Karpas-422 (cell line): Measurements from ENCODE around the gene NDFIP2. TPM values are rescaled to one million over a fixed set of nuclear protein-coding genes. Genes with fewer than 3 reads are reported as not detected.

ENCODE experiments used
- DNase-seq: peaks from one replicate; pipeline ENCODE4 v3.0.0-alpha.2; 2015
- H2AFZ ChIP-seq: fragments of 200-600 bp; sonication (generic); 2 replicates; pipeline ENCODE4 v1.6.1; 2014; ENCODE audit warnings: antibody characterized with exemption, low read length, mixed read lengths
- H3K27ac ChIP-seq: fragments of 200-600 bp; sonication (generic); 2 replicates; pipeline ENCODE4 v1.5.1; 2014; ENCODE audit warnings: mild to moderate bottlenecking, low read length, moderate library complexity
- H3K27me3 ChIP-seq: fragments of 200-600 bp; sonication (generic); 2 replicates; pipeline ENCODE4 v1.6.1; 2014; ENCODE audit warnings: low read length, mixed read lengths
- H3K36me3 ChIP-seq: fragments of 200-600 bp; sonication (generic); 2 replicates; pipeline ENCODE4 v1.6.1; 2014; ENCODE audit warnings: low read length, mixed read lengths; ENCODE audit not compliant: insufficient read depth
- H3K4me1 ChIP-seq: fragments of 200-600 bp; sonication (generic); 2 replicates; pipeline ENCODE4 v1.6.1; 2014; ENCODE audit warnings: mild to moderate bottlenecking, low read length, mixed read lengths
- H3K4me2 ChIP-seq: fragments of 200-600 bp; sonication (generic); 2 replicates; pipeline ENCODE4 v1.6.1; 2014; ENCODE audit warnings: low read length, low read depth, mild to moderate bottlenecking; ENCODE audit not compliant: poor library complexity, severe bottlenecking
- H3K4me3 ChIP-seq: fragments of 200-600 bp; sonication (generic); 2 replicates; pipeline ENCODE4 v1.5.1; 2014; ENCODE audit warnings: mild to moderate bottlenecking, antibody characterized with exemption, low read length, mixed read lengths
- H3K79me2 ChIP-seq: fragments of 200-600 bp; sonication (generic); 2 replicates; pipeline ENCODE4 v1.6.1; 2014; ENCODE audit warnings: mild to moderate bottlenecking, low read length, mixed read lengths
- H3K9ac ChIP-seq: fragments of 200-600 bp; sonication (generic); 2 replicates; pipeline ENCODE4 v1.6.0; 2014; ENCODE audit warnings: low read length
- H3K9me2 ChIP-seq: fragments of 200-600 bp; sonication (generic), shearing (Covaris generic); replicated peaks from 2 replicates; pipeline ENCODE4 v1.6.0; 2014; ENCODE audit warnings: mild to moderate bottlenecking, low read length, moderate library complexity; ENCODE audit not compliant: insufficient read depth
- H3K9me3 ChIP-seq: fragments of 300-700, 200-600 bp; sonication (generic); 2 replicates; pipeline ENCODE4 v1.6.1; 2014; ENCODE audit warnings: low read length, mixed read lengths
- H4K20me1 ChIP-seq: fragments of 200-600 bp; sonication (generic); 2 replicates; pipeline ENCODE4 v1.6.1; 2014; ENCODE audit warnings: mild to moderate bottlenecking, antibody characterized with exemption, low read length, low read depth; ENCODE audit not compliant: insufficient read depth
- total RNA-seq: library from RNA; depleted of rRNA; stranded (reverse); fragments of >200 nt; shearing (Covaris generic); gene quantifications from 2 replicates; pipeline ENCODE4 v1.2.3, GENCODE V29; 2014; ENCODE audit warnings: low replicate concordance

The NDFIP2 gene
- total RNA-seq, 1 experiment from 2014 or later = 30.2 TPM

DNA sequence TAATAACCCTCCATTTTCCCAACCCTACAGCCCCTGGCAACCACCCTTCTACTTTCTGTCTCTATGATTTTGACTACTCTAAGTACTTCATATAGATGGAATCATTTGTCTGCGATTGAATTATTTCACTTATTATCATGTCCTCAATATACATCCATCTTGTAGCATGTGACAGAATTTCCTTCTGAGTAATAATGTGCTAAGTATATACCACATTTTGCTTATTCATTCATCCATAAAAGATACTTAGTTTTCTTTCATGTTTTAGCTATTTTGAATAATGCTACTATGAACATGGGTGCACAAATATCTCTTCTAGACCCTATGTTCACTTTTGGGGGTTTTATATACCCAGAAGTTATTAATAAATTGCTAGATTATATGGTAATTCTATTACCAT, 17.4 kb upstream of the NDFIP2 start:
- Histone ChIP-seq H3K27me3 (no peaks in the 10 kb centered on the region), H3K9me3 (no peaks in the 10 kb centered on the region), H2AFZ (no peak overlapping the region), H3K9me2 (no peaks in the 10 kb centered on the region), H3K4me3 (no peak overlapping the region), H3K4me1 (no peaks in the 10 kb centered on the region), H3K36me3 (no peaks in the 10 kb centered on the region), H4K20me1 (no peaks in the 10 kb centered on the region), H3K79me2 (no peaks in the 10 kb centered on the region), H3K27ac (no peak overlapping the region), H3K4me2 (no peak overlapping the region), H3K9ac (no peak overlapping the region)
- DNase-seq = no peak

DNA sequence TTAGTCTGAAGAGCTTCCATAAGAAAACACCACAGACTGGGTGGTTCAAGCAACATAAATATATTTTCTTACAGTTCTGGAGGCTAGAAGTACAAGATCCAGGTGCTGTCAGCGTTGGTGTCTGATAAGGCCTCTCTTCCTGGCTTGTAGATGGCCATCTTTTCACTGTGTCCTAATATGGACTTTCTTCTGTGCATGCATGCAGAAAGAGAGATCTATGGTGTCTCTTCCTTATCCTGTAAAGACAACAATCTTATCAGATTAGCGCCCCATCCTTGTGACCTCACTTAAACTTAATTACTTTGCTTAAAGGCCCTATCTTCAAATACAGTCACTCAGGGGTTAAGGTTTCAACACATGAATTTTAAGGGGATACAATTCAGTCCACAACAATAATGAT, 14.1 kb upstream of the NDFIP2 start:
- Histone ChIP-seq H3K9me2 (no peaks in the 10 kb centered on the region), H3K27me3 (no peaks in the 10 kb centered on the region), H4K20me1 (no peaks in the 10 kb centered on the region), H3K4me2 (no peak overlapping the region), H3K9ac (no peak overlapping the region), H3K36me3 (no peaks in the 10 kb centered on the region), H3K4me3 (no peak overlapping the region), H2AFZ (no peak overlapping the region), H3K79me2 (no peaks in the 10 kb centered on the region), H3K27ac (no peak overlapping the region), H3K4me1 (no peaks in the 10 kb centered on the region), H3K9me3 (no peaks in the 10 kb centered on the region)
- DNase-seq = no peak

- Histone ChIP-seq H4K20me1 (no peaks in the 10 kb centered on the region), H3K79me2 (no peaks in the 10 kb centered on the region), H3K4me3 (no peak overlapping the region), H3K4me1 (no peaks in the 10 kb centered on the region), H2AFZ (no peak overlapping the region), H3K9me3 (no peaks in the 10 kb centered on the region), H3K27me3 (no peaks in the 10 kb centered on the region), H3K9ac (no peak overlapping the region), H3K9me2 (no peaks in the 10 kb centered on the region), H3K4me2 (no peak overlapping the region), H3K36me3 (no peaks in the 10 kb centered on the region), H3K27ac (no peak overlapping the region)
- DNase-seq = no peak
Observed at GRCh38 chr13:79468402-79468801, 12.6 kb upstream of the NDFIP2 start.

DNA sequence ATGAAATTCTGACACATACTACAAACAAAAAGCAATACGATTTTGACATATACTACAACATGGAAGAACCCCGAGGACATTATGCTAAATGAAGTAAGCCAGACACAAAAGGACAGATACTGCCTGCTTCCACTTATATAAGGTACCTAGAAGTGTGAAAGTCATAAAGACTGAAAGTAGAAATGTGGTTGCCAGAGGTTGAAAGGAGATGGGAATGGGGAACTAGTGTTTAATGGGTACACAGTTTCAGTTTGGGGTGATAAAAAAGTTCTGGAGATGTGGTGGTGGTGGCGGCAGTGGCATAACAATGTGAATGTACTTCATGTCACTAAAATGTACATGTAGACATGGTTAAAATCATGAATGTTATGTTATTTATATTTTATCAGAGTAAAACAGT, 12.1 kb upstream of the NDFIP2 start:
- Histone ChIP-seq H3K4me3 (no peak overlapping the region), H3K79me2 (no peaks in the 10 kb centered on the region), H2AFZ (no peak overlapping the region), H3K4me2 (no peak overlapping the region), H3K36me3 (no peaks in the 10 kb centered on the region), H3K4me1 (no peaks in the 10 kb centered on the region), H3K27ac (no peak overlapping the region), H4K20me1 (no peaks in the 10 kb centered on the region), H3K9me2 (no peaks in the 10 kb centered on the region), H3K9ac (no peak overlapping the region), H3K9me3 (no peaks in the 10 kb centered on the region), H3K27me3 (no peaks in the 10 kb centered on the region)
- no peak for DNase-seq

DNA sequence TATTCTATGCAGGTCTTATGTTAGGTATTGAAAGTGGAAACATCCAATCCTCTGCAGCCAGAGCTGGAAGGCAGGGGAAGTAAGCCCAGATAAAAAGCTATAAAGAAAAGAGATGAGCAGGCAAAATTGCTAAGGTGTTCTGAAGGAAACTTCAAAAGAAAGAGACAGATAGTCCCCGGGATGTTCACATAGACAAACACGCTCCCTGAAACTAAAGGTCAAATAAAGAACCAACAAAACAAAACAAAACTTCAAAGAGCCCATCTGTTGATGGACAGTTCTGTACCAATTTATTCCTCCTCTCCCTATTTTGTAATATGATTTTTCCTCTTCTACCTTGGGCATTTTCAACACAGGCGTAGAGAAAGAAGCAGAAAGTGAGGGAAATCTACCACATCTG, 11.3 kb upstream of the NDFIP2 start:
- Histone ChIP-seq H3K27me3 (no peaks in the 10 kb centered on the region), H3K27ac (no peak overlapping the region), H3K9me2 (no peaks in the 10 kb centered on the region), H3K36me3 (no peaks in the 10 kb centered on the region), H3K79me2 (no peaks in the 10 kb centered on the region), H3K9me3 (no peaks in the 10 kb centered on the region), H3K9ac (no peak overlapping the region), H4K20me1 (no peaks in the 10 kb centered on the region), H2AFZ (no peak overlapping the region), H3K4me1 (no peaks in the 10 kb centered on the region), H3K4me3 (no peak overlapping the region), H3K4me2 (no peak overlapping the region)
- DNase-seq = no peak

DNA sequence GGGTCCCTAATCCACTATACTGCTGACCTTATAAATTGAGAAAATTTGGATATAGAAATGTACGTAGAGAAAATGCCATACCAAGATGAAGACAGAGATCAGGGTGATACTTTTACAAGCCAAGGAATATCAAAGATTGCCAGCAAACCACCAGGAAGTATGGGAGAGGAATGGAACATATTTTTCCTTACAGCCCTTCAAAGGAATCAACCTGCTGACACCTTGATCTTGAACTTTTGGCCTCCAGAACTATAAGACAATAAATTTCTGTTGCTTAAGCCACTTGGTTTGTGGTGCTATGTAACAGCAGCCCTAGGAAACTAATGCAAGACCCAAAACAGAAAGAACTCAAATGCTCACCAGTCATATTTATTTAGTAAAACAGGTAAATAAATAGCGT, 10.3 kb upstream of the NDFIP2 start:
- Histone ChIP-seq H3K4me2 (no peak overlapping the region), H3K4me3 (no peak overlapping the region), H3K9ac (no peak overlapping the region), H3K36me3 (no peaks in the 10 kb centered on the region), H3K79me2 (no peaks in the 10 kb centered on the region), H3K27me3 (no peaks in the 10 kb centered on the region), H3K9me2 (no peaks in the 10 kb centered on the region), H3K4me1 (no peaks in the 10 kb centered on the region), H3K9me3 (no peaks in the 10 kb centered on the region), H2AFZ (no peak overlapping the region), H4K20me1 (no peaks in the 10 kb centered on the region), H3K27ac (no peak overlapping the region)
- no peak for DNase-seq

DNA sequence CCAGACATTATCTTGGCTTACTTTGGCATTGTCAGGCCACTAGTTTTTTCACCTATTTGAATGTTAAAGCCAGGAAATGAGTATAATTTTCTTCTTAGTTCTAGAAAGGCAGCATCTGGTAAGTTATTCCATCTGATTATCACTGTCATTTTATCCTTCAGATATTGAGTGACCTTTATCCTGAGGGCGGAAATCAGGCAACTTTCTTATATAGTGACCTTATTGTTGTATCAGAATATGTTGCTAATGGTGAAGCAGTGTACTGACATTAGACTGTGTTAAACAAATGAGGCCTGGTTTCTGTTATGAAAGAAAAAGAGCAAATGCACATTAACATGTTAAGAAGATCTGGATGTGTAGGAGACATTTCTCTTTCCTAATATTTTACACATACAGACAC, 5.4 kb upstream of the NDFIP2 start:
- DNase-seq = no peak
- Histone ChIP-seq H3K4me2 (no peak overlapping the region), H3K9ac (no peak overlapping the region)

DNA sequence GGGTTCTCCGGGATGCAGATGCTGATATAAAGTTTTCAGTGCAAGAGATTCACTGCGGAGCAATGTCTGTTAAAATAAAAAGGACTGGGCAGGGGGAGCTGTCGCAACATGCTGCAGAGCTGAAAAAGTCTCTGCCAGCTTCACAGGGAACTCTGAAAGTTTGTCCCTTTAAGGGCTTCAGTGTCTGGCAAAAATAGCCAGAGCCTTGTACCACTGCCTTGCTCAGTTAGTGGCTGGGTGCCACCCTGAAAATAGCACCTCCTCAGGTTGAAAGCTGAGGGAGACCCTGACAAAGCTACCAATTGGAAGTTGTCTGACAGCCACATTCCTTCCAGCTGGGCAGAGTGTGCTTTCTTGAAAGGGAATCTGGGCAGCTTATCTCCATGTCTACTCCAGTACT, 3.0 kb upstream of the NDFIP2 start:
- Histone ChIP-seq H3K27me3 (no peaks in the 10 kb centered on the region), H3K27ac (no peak overlapping the region), H3K9me2 (no peaks in the 10 kb centered on the region), H3K4me2 (no peak overlapping the region), H2AFZ (no peak overlapping the region), H3K9me3 (no peaks in the 10 kb centered on the region), H4K20me1 (0 out of 2 replicates have a peak, but pooled peaks cover under 1% of the 10 kb centered on the region), H3K79me2 (peaks cover 5% of the 10 kb centered on the region; the same call in 1 of the 2 replicates), H3K4me1 (peaks cover 19% of the 10 kb centered on the region), H3K36me3 (no peaks in the 10 kb centered on the region), H3K4me3 (no peak overlapping the region), H3K9ac (no peak overlapping the region)
- DNase-seq = no peak

More for the DNA sequence above, 5.4 kb upstream of the NDFIP2 start:
- no peak overlapping the region for H2AFZ ChIP-seq
- H3K4me1 ChIP-seq = peaks cover 3% of the 10 kb centered on the region
- H3K27ac ChIP-seq = no peak overlapping the region
- no peaks in the 10 kb centered on the region for H3K27me3 ChIP-seq
- H4K20me1 ChIP-seq = no peaks in the 10 kb centered on the region
- no peaks in the 10 kb centered on the region for H3K36me3 ChIP-seq
- H3K4me3 ChIP-seq = no peak overlapping the region
- H3K9me2 ChIP-seq = no peaks in the 10 kb centered on the region
- no peaks in the 10 kb centered on the region for H3K79me2 ChIP-seq
- no peaks in the 10 kb centered on the region for H3K9me3 ChIP-seq

DNA sequence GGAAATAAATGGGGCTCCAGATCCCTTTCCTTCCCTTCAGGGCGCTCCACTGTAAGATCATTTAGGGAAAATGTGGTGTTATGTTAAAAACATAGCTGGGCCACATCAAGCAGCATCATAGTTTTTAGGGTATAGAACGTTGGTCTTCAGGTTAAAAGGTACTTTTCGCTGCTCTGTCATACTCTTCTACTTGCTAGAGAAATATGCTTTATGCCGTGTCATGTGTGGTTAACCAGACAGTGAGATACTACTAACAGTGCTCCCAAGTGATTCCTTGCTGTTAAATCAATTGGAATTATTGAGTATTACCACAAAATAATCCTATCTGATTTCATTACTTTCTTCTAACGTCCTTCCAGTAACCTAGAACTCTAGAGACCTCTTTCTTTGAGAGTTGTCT, 1.1 kb upstream of the NDFIP2 start:
- Histone ChIP-seq H2AFZ (no peak overlapping the region), H3K4me2 (no peak overlapping the region)

More for the DNA sequence above, 1.1 kb upstream of the NDFIP2 start:
- Histone ChIP-seq H3K4me1 (peaks cover 22% of the 10 kb centered on the region), H3K27ac (no peak overlapping the region), H3K36me3 (no peaks in the 10 kb centered on the region), H3K9me2 (no peaks in the 10 kb centered on the region), H3K9me3 (no peaks in the 10 kb centered on the region), H4K20me1 (0 out of 2 replicates have a peak, but pooled peaks cover 6% of the 10 kb centered on the region), H3K4me3 (no peak overlapping the region), H3K27me3 (no peaks in the 10 kb centered on the region), H3K79me2 (peaks cover 8% of the 10 kb centered on the region; the same call in 1 of the 2 replicates), H3K9ac (no peak overlapping the region)
- no peak for DNase-seq
